DMS153 treated with DMSO at 0.1 percent for 48 hours (cell line): ENCODE measurements around the gene GRAP2.
"Not testable (repeated sequence)": the region's sequence is repeated elsewhere in the genome, so short reads cannot be mapped to it uniquely, and the experiment has no call there.

Source experiments
- DNase-seq: peaks from one replicate; lab custom pipeline; 2025; ENCODE audit not compliant: unreplicated experiment; lab: John Stamatoyannopoulos, UW

The GRAP2 gene

DNA sequence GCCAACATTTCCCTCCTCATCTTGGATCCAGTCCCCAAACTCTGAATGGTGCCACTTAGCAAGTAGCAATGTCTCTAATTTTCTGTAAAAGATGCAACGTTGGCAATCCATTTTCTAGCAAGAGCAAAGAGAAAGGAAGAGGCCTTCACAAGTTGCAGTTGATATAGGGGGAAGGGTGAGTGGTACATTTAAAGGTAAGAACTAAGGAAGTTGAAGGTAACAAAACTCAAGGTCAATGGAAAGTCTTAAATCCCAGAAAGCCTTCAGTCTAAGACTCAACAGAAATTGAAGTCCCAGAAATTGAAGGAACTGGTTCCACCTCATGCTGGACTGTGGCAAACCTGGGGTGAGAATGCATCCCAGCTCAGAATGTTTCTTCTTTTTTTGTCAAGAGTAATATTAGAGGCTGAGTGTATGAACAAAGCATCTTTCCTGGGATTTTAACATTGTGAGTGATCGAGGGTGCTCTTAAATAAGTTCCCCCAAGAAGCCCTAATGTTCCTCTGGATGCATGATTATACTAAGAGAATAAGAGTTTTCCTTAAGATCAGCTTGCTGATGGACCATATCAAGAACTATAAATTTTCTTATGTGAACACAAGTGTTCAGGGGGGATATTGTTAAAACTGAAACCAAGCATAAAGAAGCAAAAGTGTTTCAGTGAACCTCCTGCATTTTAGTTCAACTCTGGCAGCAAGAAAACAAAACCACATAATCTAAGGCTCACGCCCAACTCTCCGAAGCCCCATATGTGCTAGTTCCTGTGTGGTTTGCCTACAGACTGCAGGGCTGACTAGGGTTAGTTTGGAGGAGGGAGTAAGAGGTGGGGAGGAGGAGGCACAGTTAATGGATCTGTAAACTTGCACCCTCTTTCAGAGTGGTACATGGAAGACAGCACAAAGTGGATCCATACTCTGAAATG, at the start of gene GRAP2:
TSS of gene GRAP2 (plus strand) at position 779 of the 922 bp plus-strand sequence. CDS start 46,023 bp downstream, outside the sequence.
- DNase-seq, result no peak

DNA sequence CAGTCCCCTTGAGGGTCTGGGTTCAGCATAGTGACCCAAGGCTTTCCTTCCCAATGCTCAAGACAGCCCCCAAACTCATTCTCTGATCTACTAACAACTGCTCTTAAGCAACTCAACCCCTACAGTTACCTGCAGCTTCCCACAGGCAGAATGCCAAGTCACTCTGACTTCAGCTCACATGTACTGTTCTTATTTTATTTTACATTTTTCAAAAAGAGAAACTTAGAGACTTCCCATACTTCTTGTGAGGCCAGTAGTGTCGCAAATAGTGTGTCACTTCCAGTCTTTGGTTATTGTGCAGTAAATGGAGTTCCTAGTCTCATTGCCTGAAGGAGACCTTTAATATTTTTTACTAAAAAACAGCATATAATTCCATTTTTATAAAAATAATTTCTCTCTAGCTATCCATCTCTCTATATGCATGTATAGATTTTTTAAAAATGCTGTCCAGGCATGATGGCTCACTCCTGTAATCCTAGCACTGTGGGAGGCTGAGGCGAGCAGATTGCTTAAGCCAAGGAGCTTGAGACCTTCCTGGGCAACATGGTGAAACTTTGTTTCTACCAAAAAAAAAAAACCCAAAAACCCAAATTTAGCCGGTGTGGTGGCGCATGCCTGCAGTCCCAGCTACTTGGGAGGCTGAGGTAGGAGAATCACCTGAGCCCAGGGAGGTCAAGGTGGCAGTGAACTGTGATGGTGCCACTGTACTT, 49.1 kb upstream of the GRAP2 start:
- DNase-seq, result no peak

DNA sequence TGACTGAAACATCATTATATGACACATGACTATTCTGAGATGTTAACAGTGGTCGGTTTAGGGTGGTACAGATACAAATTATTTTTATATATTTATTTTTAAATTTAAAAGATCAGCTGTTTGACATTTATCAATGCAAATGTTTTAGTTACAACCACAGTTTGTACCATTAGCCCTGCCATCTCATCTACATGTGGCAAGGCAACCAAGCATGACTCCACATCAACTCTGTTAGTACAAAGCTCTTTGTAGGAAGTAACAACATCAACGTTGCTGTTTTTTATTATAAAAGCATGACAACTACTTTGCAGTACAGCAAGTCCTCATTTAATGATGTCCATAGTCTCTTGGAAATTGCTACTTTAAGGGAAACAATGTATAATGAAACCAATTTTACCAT, 48.1 kb upstream of the GRAP2 start:
- DNase-seq, result no peak

DNA sequence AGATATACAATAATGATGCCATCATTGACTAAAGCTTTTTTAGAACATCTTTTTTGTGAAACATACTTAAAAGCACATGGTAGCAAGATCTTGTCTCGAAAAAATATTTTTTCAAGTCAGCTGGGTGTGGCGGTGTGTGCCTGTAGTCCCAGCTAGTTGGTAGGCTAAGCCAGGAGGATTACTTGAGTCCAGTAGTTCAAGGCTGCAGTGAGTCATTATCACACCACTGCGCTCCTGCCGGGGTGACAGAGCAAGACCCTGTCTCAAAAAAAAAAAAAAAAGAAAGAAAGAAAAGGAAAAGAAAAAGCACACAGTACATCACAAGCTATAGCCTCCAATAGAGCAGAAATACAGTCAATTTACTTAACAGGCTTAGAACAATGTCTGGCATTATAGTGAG, 44.3 kb upstream of the GRAP2 start:
- DNase-seq, result no peak

DNA sequence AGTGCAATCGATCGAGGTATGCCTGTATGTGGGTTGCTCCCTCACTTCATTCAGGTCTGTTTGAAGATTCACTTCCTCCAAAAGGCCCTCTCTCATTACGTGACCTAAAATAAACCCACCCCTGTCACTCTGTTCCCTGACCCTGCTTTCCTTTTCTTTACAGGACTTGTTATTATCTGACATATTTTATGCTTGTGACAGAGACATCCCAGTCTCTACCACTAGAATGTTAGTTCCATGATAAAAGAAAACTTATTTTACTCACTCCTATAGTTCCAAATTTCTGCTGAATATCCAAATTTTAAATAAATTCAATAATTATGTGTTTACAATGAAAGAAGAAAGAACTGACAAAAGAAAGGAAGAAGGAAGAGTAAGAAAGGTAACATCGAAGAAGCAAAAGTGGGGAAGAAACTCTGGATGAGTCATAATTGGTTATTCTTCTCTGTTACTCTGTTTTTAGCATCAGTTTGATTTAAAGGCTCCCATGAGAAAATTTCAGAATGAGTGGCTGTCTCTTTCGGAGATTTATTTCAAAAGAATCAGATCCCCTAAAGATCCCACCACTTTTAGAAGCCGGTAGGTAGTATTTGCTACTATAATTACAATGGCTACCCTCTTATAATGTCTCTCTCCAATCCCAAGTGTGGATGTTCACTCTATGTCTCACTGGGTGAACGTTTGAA, 40.8 kb upstream of the GRAP2 start:
- DNase-seq, result no peak

DNA sequence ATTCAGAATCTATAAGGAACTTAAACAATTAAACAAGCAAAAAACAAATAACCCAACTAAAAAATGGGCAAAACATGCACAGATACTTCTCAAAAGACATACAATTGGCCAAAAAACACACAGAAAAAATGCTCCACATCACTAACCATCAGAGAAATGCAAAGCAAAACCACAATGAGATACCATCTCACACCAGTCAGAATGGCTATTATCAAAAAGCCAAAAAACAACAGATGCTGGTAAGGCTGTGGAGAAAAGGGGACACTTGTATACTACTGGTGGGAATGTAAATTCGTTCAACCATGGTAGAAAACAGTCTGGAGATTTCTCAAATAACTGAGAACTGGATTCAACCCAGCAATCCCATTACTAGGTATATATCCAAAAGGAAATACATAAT, 32.1 kb upstream of the GRAP2 start:
- DNase-seq, result no peak

DNA sequence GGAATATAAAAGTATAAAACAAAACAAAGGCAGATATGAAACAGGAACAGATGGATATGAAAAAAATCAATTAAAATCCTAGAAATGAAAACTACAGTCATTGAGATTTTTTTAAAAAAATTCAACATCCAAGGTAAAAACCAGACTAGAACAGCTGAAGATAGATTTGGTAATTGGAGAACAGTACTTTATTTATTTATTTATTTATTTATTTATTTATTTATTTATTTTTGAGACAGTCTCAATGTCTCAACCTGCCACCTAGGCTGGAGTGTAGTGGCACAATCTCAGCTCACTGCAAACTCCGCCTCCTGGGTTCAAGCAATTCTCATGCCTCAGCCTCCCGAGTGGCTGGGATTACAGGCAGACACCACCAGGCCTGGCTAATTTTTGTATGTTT, 31.1 kb upstream of the GRAP2 start:
- DNase-seq, result not testable (repeated sequence)

DNA sequence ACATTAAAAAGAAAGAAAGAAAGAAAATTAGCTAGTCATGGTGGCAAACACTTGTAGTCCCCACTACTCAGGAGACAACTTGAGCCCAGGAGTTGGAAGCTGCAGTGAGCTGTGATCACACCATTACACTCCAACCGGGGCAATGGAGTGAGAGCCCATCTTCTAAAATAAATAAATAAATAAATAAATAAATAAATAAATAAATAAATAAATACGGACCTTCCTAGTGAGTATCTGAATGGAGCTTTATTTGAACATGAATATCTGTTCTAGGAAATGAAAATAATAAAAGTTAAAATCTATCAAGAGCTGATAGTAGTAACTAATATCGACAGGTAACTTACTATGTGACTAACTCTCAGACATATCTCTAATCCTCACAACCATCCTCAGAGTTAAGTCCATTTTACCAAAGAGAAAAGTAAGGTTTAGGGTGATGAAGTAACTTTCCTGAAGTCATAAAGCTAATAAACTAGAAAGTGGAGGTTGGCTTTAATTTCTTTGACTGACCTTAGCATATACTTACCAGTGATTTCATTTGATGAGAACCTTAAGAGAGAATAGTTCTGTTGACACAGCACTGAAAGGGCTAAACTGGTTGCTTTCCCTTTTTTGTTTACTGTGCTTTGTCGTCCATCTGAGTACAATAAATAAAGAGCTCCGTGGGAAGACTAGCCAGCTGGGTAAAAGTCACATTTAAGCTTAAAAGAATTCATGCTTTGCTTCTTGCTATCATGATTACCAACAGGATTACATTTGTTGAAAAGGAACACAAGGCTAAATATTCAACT, 29.7 kb upstream of the GRAP2 start:
- no peak for DNase-seq

DNA sequence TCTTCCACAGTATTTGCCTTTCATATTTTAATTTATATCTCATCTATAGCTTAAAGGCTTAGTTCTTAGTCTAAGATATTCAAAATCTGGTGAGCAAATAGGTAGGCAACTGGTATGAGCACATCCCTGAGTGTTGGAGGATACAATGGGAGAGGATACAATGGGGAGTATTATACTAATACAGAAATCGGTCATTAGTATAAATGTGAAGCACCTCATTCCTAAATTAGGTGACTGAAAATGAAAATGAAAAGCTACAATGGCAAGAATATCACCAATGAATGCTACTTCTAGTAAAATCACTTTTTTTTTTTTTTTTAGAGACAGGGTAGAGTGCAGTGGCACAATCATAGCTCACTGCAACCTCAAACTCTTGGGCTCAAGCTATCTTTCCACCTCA, 28.3 kb upstream of the GRAP2 start:
- DNase-seq, result no peak

DNA sequence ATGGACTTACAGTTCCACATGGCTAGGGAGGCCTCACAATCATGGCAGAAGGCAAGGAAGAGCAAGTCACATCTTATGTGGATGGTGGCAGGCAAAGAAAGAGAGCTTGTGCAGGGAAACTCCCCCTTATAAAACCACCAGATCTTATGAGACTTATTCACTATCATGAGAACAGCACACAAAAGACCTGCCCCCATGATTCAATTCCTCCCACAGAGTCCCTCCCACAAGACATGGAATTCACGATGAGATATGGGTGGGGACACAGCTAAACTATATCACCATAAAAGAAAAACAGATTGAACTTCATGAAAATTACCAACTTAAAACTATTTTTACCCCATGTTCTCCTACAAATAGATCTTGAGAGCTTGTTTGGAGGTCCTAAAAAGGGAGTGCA, 26.9 kb upstream of the GRAP2 start:
- no peak for DNase-seq

DNA sequence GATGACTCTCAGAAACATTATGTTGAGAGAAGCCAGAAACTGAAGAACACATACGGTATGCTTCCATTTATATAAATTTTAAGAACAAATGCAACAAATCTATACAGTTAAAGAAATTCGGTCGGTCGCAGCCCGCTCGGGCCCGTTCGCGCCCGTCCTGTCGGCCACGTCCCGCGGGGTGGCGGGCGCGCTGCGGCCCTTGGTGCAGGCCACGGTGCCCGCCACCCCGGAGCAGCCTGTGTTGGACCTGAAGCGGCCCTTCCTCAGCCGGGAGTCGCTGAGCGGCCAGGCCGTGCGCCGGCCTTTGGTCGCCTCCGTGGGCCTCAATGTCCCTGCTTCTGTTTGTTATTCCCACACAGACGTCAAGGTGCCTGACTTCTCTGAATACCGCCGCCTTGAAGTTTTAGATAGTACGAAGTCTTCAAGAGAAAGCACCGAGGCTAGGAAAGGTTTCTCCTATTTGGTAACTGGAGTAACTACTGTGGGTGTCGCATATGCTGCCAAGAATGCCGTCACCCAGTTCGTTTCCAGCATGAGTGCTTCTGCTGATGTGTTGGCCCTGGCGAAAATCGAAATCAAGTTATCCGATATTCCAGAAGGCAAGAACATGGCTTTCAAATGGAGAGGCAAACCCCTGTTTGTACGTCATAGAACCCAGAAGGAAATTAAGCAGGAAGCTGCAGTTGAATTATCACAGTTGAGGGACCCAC, 25.6 kb upstream of the GRAP2 start:
- not testable (repeated sequence) for DNase-seq

DNA sequence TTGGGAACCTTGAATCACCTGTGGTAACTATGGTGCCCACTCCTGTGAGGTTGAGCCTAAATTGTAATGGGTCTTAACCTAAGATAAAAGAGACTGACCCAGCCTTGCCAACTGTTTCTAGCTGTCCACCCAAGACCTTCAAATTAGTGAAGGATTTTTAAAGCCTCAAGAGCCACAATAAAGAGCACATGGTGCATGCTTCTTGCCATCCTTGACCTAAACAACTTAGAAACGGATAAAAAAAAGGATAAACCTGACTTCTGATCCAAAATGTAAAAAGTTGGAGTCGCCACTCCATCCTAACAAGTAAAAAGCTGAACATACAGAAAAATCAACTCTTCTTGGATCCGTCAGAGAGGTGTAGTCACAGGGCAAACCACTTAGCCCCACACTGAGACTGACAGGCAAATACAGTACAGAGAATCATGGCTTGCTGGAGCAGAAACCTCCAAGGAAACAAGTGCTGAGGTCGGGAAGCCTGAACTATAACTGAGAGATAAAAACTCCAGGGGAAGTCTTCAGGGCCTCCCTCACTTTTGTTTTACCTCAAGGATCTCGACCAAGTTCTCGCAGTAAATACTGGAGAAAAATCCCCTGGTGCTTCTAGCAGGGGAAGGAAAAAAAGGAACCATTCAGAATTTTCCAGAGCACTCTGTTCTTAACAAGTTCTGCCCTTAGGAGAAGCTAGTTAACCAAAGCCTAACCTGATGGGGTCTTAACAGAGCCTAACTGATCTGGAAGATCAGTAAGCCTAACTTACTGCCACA, 23.6 kb upstream of the GRAP2 start:
- no peak for DNase-seq

DNA sequence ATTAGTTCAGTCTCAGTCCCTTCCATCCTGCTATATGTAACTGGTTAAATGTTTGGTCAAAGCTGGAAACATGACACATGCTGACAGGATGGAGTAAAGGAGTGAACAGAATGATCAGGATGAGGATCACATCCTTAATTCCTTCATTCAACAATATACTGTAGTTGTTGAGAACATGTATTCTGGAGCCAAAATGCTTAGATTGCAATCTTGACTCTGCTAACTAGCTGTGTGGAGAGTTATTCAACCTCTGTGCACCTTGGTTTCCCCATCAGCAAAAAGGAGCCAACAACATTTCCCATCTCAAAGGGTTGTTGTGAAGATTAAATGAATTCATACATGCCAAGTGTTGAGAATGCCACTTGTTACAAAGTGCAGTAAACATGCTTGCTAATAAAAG, 20.2 kb upstream of the GRAP2 start:
- no peak for DNase-seq

DNA sequence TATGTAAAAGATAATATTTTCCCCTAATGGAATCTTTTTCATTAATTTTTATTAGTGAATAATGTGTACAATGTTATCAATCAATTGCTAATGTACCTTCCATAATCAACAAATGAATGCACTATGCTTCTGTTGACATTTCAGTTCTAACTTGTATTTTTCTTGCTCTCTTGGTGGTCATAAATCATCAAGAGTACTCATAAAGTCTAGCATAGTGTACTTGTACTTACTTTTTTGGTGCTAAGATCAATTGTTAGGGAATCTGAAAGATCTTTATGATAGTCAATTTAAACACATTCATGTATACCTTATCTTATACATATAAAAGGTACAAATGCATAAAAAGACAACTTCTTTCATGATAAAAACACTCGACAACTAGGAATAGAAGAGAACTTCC, 17.8 kb upstream of the GRAP2 start:
- no peak for DNase-seq

DNA sequence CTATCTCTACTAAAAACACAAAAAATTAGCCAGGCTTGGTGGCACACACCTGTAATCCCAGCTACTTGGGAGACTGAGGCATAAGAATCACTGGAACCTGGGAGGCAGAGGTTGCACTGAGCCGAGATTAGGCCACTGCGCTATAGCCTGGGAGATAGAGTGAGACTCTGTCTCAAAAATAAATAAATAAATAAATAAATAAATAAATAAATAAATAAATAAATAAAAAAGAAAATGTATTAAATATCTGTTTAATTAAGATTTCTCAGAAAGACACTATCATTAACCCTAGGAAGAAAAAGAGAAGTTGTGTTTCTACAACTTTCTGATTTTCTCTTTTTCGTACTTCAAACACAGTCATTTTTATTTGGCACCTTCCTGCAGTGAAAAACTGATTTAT, 11.0 kb upstream of the GRAP2 start:
- not testable (repeated sequence) for DNase-seq

DNA sequence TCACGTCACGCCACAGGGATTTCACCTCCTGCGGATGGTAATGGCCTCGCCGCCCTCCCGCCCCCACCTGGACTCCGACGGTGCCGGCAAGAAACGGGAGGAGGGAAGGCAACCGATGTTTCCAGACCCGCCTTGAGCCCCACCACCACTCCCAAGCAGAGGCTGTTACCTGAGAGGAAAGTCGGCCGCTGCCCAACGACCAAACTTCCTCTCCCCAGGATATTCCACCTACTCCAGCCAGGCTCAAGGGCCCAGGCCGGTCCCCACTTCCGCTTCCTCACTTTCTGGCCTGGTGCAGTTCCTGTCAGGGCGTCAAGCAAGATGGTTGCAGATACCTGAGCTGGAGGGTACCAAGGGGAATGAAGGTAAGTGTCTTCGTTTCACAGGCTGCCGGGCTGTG, 7.4 kb upstream of the GRAP2 start, which contains the start of gene ENTHD1:
TSS of gene ENTHD1 (minus strand) at position 235 of the 400 bp plus-strand sequence. CDS start 6,012 bp downstream, outside the sequence.
- no peak for DNase-seq

DNA sequence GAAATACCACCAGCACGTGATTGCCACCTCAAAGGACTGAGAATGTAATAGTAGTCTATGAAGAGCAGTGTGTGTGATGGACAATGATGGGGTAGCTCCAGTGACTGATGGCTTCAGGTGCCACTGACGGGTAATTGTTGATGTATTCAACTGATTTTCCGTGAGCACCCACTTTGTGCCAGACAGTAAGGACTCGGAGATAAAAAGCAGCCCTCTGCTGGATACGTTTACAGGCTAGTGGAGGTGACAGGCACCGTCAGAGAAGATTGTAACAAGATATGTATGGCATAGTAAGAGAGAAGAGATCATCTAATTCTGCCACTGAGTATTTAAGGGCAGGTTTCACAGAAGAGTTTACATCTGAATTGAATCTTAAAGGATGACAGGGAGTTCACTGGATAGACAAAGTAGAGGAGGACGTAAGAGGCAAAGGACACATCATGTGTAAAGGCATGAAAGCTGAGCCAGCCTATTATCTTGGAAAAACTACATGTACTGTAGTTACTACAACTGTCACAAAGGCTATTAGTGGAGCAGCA, 6.3 kb upstream of the GRAP2 start:
- DNase-seq, result no peak

DNA sequence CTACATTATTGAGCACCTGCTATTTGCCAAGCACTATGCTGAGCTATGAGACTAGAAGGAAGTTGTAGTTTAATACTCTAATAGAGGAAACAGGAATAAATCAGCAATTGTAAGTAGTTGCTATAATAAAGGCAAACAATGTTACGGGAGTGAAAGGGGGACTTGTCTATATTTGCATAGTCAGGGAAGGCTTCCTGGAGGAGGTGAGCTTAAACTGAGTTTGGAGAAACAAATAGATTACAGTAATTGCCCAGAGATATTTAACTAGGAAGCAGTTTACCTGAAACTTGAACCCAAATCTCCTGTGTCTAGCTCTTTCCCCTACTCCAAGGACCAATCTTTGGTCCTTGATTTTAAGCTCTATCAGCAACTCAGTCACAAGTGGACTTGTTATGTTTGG, 5.2 kb upstream of the GRAP2 start:
- DNase-seq, result no peak

DNA sequence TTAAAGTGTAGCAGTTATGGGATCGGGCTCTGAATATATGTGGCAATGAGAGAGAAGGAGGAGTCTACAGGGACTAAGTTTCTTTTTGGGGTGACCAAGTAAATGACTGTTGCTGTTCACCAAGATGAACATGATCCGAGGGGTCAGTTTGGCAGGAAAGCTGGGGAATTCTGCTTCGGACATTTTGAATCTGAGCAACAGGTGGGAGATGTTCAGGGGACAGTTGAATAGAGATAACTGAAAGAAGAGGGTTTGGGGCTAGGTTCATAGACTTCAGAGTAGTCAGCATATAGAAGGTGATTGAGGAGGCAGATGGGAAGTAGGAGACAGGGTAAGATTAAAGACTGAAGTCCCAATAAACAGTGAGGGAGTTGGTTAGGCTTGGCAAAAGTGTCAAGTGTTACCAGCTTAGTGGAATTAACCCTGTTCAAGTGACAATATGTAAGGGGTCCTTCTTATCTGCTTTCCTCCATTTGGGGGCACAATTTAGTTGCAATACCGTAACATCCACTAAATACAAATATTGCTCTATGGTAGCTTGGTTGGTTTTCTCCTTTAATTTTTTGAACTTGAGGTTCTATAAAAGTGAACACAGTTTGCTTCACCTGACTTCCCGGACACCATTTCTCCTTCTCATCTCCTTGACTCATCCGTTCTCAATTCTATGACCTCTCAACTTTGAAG, 4.4 kb upstream of the GRAP2 start:
- no peak for DNase-seq
